GM18867 (cell line): ENCODE results near the gene L3MBTL4.
A peak's percentile ranks its signal among the peaks of the same experiment; 100 is the strongest.
"Not testable (repeated sequence)": the region's sequence is repeated elsewhere in the genome, so short reads cannot be mapped to it uniquely, and the experiment has no call there.

Source experiments
- ATAC-seq: cut with Tn5 transposase; IDR thresholded peaks from one replicate; pipeline ENCODE4 v1.9.1; 2021; ENCODE audit warnings: mild to moderate bottlenecking, moderate library complexity; ENCODE audit not compliant: unreplicated experiment

L3MBTL4 gene

DNA sequence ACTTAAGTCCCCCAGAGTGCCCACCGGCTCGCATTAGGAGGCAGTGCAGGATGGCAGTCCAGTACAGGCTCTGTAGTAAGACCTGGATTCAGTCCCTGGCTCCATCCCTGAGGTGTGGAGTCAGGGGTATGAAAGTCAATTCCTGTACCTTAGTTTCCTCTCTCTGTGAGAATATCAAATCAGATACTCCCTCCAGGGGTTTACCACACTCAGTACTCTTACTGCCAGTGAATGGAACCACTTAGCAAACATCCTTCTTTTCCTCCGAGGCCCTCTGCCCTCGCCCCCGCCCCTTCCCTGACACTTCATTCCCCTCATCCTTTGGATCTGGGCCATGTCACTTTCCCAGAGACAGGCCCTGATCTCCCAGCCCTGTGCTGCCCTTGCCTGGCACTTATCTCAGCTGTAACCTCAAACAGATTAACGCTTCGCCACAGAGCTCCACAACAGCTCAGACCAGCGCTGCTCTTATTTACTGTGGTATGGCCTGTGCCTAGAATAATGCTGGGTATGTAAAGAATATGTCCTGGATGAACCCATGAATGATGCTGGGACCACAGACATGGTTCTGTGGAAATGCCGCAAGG is 360.4 kb downstream of the L3MBTL4 start:
- ATAC-seq: no peak

DNA sequence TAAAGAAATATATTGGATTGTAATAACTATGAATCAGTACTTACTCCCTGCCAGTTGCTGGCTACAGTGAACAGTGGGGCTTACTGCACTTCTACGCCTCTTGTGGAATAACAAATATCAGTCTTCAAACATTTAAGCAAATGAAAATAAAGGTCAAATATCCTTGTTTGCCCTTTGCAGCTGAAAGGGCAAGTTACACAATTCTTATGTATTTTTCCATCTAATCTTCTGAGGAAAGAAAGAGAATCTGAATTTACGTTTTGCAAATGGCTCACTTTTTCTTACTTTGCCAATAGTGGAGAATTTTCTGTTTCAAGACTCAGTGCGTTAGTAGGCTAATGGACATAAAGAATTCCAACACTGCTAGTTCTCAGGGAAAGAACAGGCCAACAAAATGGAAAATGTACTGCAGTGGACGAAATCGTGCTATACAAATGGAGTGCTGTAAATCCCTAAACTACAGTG is 362.2 kb downstream of the L3MBTL4 start:
- ATAC-seq: no peak

DNA sequence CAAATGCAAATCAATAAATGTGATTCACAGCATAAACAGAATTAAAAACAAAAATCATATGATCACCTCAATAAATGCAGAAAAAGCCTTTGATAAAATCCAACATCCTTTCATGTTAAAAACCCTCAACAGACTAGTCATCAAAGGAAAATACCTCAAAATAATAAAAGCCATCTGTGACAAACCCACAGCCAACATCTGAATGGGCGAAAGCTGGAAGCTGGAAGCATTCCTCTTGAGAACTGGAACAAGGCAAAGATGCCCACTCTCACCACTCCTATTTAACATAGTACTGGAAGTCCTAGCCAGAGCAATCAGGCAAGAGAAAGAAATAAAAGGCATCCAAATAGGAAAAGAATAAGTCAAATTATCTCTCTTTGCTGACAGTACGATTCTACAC is 367.1 kb downstream of the L3MBTL4 start:
- not testable (repeated sequence) for ATAC-seq

- ATAC-seq: no peak
Measured at GRCh38 chr18:6044773-6045172, 369.9 kb downstream of the L3MBTL4 start.

DNA sequence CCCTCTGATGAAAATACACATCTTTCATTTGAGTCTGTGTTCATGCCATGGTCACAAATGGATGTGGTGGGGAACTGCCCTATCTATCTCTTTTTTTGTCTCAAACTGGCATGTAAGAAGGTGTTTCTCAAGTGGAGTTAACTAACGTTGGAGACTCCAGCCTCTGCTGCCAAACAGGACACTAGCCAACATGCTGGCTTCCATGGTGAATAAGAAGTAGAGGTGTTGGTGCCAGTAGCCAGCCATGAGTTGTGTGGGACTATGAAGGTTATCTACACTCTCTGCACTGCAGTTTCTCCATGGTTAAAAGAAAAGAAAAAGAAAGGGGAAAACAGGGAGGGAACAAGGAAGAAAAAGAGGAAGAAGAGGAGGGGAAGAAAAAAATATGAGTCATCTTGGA is 370.4 kb downstream of the L3MBTL4 start:
- no peak for ATAC-seq

GRCh38 chr18:6039055-6039454 is 375.7 kb downstream of the L3MBTL4 start:
- no peak for ATAC-seq

DNA sequence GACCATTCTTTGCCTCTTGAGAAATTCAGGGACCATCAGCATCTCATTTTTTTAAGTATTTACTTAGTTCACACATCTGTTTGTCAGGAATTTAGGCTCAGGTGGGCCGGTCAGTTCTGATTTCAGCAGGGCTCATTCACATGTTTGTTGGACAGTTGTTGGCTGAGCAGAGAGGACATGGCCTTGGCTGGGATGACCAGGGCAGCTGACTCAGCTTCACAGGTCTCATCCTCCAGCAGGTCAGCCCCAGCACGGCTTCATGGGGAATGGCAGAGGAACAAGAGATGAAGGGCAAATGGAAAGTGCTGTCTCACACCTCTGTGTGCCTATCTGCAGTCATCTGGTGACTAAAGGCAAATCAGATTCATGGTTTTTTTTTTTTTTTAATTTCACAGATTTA is 383.3 kb downstream of the L3MBTL4 start:
- ATAC-seq: no peak

DNA sequence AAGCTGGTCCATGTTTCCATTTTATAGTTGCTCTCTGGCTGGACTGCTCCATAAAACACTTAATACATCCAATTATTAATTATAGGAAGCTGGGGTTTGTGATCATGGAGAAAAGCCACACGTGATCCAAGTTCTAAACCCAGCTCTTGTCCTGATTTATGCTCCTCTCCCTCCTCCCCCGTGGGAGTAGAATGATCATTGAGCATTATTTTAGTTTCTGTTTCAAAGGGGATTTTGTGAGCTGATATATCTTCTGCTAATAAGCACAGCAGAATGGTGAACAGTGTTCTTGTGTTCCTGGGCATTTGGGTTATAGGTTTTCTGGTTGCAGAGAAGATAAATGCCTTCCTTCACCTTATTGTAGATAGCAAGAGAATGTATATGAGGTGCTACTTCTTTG is 383.7 kb downstream of the L3MBTL4 start:
- ATAC-seq: no peak

GRCh38 chr18:6024745-6025248 is 389.9 kb downstream of the L3MBTL4 start:
- ATAC-seq: no peak

DNA sequence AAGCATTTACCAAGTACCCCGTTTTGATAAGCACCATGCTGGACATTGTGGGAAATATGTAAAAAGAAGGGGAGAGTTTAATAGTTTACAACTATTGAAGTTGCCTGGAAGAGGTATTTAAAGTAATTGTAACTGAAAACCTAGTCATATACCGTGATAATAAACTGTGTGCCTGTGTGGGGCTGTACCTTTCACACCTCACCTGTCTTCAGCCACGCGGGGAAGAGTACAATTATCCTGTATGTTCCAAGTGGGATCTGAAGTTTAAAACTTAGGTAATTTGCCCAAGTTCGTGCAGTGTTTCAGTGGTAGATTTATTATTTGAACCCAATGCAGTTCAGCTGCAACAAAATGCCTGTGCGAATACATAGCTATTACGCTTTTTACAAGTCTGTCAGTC is 391.2 kb downstream of the L3MBTL4 start:
- ATAC-seq: no peak

DNA sequence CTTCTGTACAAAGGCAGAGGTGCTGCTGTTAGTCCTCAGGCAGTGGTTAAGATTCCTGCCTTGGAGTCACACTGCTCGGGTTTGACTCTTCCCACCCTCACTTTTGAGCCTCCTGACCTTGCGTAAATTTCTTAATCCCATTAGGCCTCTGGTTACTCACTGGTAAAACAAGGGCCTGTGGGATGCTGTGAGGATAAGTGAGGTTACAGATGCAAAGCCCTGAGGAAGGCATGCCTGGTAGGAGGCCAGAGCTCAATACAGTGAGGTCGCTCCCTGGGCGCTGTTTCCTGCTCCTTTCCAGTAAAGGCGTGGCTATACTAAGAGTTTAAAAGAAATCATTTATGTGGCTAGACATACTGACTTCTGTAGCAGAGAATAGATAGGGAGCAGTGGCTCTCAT is 391.9 kb downstream of the L3MBTL4 start:
- ATAC-seq: no peak

- no peak for ATAC-seq
Measured at GRCh38 chr18:6022074-6022444, 392.7 kb downstream of the L3MBTL4 start.

DNA sequence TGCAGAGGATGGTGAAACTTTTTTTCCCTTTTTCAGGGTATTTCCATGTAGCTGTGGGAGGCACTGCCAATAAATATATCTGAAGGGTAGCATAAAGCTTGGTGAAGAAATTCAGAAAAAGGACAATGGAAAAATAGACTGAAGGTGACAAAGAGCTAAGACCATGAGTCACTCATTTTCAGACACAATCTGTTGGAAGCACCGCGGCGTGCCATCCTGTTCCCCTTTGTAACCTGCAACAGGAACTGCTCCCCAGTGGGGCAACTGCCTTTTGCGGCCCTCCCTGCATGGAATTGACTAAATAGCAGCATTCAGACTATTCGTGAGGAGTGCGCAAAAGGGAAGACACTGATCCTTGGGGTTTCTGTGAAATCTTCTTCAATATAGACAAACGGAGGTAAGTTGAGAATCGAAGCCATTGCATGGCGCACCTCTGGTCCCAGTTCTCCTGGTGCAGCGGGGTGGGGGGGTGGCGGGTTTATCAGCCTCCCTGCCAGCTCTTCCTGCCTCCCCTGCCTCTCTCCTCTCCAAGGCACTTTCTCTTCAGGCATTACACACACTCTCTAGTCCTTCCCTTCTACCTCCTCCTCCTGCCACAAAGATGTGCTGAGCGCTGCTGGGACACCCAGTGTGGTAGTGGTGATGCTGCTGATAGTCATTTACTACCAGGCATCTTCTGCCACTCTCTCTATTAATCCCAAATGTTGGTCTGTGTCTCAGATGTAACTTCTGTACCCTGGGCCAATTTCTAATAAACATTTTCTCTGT is 393.2 kb downstream of the L3MBTL4 start:
- no peak for ATAC-seq

DNA sequence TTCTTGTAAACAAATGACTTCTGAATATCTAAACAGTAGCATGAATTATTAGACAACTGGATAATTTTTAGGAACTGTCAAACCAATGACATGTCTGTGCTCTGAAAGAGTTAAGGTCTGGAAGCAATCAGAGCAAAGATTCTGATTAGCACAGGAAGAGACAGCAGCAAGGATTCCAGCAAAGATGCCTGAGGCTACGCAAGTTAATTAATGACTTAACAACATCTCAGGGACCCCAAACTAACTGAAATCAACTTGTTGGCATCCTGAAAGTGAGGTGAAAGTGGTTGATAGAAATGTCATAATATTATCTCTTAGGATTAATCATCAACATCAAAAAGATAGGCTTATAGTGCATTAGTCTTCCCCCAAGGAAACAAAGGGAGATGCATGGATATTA is 396.0 kb downstream of the L3MBTL4 start:
- no peak for ATAC-seq

GRCh38 chr18:6017171-6017570 is 397.5 kb downstream of the L3MBTL4 start:
- ATAC-seq: no peak

GRCh38 chr18:6015364-6015763 is 399.3 kb downstream of the L3MBTL4 start:
- ATAC-seq: no peak

- ATAC-seq: no peak
Measured at GRCh38 chr18:6013171-6013810, 401.4 kb downstream of the L3MBTL4 start.

- ATAC-seq: no peak
Measured at GRCh38 chr18:6010921-6011320, 403.8 kb downstream of the L3MBTL4 start.

- no peak for ATAC-seq
Measured at GRCh38 chr18:6010284-6010683, 404.4 kb downstream of the L3MBTL4 start.

DNA sequence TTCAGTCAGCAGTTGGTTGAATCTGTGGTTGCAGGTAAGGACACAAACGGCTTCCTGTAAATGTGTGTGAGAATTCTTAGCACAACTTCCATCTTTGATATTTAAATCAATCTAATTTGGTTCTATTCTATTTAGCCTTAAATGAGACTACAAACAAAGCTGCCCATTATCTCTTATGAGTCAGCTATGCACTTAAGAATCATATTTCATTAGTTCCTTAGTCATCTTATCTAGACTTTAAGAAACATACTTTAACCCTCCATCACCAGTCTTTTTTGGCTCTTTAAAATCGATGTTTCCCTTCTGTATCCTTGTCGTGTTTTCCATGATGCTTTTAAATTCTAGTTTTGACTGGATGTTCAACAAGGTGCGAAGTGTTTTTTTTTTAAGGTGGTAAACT is 405.0 kb downstream of the L3MBTL4 start:
- ATAC-seq: no peak

DNA sequence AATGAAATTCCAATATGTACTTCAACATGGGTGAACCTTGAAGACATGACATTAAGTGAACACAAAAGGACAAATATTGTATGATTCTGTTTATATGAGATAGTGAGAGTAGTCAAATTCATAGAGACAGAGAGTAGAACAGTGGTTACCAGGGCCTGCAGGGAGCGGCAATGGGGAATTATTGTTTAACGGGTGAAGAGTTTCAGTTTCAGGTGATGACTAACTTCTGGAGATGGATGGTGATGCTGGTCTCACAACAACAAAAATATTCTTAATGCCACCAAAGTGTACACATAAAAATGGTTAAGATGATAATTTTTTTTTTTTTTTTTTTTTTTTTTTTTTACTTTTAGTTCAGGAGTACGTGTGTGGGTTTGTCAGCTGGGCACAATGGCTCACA is 410.0 kb downstream of the L3MBTL4 start:
- peak; percentile 98 for ATAC-seq

GRCh38 chr18:6004119-6004518 is 410.6 kb downstream of the L3MBTL4 start:
- ATAC-seq: peak; percentile 53
